ENCODE data around the gene PAX8.
"Not testable (repeated sequence)": the region's sequence is repeated elsewhere in the genome, so short reads cannot be mapped to it uniquely, and the experiment has no call there.

Gene PAX8

DNA sequence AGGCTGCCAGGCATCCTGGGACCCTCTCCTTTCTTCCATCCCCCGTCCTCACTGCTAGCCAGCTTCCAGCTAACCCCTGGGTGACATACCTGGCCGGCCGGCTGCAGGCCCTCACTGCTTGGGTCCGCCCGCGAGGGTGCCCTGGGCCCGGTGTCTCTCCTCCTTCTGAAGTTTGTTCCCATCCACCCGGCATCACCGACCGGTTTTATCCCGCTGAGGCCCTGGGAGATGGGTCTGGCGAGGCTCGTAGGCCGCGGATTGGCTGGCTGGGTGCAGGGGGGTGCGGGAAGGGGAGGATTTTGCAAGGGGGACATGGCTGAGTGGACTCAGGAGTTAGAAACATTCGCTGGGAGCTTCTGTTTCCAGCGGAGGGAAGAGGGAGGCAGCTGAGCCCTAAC, at the start of gene PAX8:
Gene PAX8, minus strand, starts transcription at position 180 of the 398 bp plus-strand sequence. CDS start 527 bp downstream, outside the sequence.
- DNase-seq: no peak

DNA sequence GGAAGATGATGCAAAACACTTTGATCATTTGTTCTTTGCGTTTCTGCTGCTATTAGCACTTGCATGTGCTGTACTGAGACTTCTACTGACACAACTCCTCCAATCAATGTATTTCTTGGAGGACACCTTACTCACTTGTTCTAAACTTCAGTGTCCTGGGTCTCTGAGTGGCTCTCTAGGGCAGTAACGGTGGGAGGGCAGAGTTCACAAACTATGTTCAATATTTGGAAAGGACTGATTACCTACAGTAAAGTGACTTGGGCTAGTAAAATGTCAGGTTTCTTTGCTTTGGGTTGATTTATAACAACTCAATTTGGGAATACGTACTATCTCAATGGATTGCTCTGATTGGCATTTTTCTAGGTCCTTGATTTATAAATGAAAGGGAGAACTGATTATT, 49.3 kb upstream of the PAX8 start:
- no peak for DNase-seq

DNA sequence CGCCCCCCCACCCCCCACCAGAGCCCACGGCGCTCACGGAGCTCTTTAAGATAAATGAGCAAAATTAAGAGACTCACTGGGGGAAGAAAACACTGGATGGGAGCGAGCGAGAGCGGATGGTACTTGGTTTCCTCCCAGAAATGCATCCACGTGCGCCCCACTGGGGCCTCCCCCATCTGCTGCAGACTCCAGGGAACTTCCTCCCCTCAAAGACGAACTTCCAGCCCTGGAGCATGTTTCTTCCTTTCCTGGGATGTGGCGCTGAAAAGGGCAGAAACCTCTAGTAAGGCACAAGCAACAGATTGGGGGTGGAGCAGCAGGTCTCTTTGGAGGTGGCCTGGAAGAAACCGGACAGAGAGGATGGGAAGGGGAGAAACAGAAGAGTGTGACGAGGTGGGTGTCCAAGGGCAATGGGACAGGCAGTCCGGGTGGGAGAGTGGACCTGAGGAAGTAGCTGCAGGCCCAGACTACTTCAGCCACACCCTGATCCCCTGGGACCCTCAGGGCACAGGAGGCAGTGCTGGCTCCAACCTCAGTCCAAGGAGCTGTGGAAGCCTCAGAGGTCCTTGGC, 46.5 kb upstream of the PAX8 start:
- DNase-seq: not testable (repeated sequence)

DNA sequence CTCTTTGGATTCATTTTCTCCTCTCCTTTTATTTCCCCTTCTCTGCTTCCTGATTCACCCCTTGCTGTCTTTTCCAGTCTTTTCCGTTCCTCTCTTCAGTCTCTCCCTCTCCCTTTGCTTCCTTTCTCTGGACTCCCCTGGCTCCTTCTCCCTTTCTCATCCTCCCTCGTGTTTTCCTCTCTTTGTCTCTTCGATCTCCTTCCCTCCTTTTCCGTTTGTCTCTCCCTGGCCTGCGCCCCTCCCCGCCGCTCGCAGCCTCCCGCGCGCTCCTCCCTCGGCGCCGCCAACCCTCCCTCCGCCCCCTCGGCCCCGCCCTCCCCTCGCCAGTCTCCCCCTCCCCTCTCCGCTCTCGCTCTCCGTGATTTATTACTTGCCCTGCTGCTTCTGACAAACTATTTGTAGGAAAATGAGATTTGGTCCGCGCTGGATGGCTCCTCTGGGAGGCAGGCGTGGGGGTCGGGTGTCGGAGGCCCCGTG, 46.0 kb upstream of the PAX8 start:
- no peak for DNase-seq

DNA sequence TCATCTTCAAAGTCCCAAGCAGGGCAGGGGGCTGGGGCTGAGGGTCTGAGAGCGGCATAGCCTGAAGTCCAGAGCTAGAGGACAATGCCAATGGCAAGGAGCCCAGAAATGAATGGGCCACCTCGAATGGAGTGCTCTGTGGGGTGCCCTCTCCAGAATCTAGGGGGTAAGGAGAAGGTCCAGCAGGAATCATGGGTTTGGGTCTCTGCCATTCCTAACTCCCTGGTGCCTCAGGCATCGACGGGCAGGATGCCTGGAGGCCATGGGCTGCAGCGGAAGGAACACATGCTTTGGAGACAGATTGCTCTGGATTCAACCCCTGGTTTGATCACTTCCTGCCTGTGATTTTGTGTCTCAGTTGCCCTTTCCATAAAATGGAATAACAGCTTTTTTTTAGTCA, 44.4 kb upstream of the PAX8 start:
- not testable (repeated sequence) for DNase-seq

DNA sequence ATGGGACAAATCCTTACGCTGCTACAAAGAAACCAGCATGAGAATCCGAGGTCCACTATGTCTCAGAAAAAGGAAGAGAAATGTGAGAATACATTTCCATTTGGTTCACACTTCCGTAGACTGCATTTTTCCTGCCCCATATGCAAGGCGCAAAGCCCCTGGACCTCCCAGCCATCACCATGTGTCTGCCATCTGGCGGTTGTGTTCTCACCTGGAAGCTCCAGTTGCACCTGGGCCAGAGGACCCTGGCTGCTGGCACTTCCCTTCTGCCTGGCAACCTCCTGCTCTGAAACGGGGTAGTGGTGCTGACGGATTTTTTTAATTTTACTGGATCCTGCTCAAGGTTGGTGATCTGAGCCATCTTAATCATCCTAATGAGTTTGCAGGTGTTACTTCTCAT, 41.4 kb upstream of the PAX8 start:
- DNase-seq: not testable (repeated sequence)

DNA sequence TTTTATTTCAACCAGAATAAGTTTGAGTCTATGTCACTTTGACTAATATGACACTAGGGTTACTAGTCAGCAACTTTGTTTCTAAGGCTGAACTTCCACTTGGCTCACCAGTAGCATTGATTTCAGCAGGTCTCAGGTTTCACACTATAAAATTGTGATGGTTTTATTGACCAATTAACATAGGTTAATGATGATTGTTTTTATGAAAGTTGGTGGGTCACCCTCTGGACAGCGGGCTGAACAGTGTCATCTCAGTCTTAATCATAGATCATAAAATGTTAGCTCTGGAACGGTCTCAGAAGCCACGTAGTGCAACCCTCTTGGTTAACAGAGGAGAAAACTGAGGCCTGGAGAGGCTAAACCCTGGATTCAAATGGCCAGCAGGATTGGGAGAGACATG, 40.2 kb upstream of the PAX8 start:
- not testable (repeated sequence) for DNase-seq

DNA sequence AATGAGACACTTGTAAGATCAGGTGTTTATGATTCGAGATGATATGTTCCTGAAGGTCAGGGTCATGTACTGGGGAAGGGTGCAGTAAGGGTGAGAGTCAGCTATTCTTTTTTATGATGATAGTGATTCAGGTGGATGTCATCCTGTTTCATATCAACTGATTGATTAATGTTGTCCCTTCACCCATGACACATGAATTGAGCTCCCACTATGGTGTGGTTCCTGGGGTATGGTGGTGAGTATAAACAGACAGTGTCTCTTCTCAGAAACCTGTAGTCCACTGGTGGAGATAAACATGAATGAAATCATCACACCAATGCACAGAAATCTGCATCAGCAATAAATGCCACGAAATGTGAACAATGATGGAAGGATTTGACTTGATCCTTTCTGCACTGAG, 37.4 kb upstream of the PAX8 start:
- DNase-seq: no peak

DNA sequence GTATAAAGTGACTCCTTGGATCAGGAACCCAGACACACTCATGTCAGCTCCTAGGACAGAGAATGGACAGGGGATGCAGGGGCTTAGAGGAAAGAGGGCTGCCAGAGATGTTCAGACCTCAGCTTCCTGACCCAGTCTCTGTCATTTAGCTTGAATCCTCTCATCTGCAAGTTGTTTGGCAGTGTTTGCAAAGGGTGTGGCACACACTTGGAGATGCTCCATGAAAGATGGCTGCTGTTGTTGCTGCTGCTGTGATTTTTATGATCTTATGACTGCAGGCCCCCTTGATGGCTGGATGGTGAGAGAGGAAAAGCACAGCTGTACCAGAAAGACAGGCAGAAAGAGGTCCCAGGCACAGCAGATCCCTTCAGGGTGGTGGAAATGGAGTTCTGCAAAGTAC, 35.9 kb upstream of the PAX8 start:
- DNase-seq: not testable (repeated sequence)

DNA sequence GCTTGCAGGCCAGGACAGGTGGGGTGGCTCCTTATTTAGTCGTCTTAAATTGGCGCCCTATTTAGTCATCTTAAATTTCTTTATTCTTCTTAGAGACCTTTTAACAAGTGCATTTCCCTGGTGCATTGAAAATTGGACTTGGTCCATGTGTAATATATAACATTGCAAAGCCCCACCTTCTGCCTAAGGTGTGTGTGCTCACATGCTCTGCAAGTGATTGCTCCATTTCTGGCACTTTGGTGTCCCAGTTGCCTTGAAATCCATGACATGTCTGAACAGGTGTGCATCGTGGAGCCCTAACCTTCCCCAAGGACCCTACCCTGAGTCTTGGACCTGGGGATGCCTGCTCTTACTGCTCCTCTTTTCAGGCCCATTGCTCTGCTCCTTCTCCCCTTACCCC, 35.5 kb upstream of the PAX8 start:
- DNase-seq: not testable (repeated sequence)

DNA sequence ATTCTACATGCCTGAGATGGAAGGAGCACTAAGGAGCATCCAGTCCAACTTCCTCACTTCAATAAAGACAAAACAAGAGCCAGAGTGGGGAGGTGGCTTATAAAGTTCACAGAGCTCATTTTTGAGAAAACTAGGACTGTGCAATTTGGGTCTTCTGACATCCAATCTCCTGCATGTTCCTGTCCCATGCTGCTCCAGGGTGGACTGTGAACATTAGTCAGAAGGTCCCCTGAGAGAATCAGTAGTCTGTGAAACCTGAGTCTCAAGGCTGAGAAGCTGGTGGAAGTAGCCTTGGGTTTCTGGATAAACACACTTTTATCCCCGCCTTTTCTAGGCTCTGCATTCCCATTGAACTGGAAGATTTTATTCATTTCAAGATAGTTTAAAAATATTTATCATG, 33.1 kb upstream of the PAX8 start:
- not testable (repeated sequence) for DNase-seq

DNA sequence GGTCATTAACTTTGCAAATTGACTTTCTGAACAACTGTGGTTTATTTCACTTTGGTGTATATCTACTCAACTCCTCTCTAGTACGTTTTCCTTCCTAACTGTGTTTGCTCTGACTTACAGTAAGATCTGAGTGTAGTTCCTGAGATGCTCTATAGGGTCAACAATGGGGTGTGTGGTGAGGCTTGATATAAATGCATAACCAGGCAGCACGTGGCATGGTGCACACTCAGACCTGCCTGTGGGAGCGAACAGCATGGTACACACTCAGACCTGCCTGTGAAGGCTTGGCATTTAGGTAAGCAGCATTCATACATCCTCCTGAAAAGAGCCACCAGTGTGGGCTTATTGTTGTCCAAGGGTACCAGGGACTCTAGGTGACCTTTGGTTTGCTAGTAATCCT, 32.5 kb upstream of the PAX8 start:
- not testable (repeated sequence) for DNase-seq

DNA sequence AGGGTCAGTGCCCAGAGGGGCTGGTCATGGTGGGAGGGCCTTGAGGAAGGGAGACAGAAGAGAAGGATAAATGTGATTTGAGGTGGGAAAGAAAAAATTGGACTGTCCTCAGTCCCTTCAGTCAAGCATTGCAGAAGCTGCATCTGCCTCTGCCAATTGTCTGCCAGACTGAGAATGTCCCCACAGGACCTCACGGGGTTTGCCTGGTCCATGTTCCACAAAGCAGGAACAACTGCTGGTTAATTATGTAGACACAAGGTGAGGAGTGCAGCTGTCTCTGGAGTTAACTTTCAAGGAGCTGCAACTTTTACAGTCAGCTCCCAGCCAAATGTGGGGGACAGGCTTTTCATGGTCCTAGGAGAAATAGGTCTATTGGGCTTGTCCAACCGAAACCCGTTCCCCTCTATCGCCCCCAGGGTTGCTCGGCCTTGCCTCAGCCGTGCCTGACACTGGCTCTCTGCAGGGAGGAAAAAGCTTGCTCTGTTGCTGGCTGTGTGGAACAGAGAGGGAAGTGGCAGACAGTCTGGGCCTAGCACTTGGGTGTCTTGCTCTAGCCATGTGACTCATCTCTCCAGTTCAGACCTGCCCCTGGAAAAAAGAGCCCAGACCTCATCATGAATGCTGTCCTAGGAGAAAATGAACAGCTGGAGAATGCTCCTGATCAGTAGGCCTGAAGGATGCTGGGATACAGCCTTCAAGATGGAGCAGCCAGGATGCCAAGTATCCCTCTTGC, 31.1 kb upstream of the PAX8 start:
- no peak for DNase-seq

DNA sequence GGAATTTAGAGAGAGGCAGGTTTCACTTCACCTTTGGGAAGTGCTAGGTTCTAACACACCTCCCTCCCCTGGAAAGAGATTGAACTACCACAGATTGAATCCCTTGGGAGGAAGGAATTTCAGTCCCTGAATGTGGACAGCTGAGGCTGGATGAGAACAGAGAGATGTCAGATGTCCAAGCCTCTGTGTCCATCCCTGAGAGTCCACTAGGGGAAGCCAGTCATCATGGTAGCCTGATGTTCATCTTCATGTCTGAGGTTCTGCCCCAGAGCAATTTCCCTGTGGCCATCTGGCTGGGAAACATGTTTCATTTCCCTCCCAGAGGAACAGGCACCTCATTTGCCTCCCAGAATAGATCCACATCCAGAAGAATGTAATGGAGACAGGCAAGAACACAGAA, 30.1 kb upstream of the PAX8 start:
- not testable (repeated sequence) for DNase-seq

DNA sequence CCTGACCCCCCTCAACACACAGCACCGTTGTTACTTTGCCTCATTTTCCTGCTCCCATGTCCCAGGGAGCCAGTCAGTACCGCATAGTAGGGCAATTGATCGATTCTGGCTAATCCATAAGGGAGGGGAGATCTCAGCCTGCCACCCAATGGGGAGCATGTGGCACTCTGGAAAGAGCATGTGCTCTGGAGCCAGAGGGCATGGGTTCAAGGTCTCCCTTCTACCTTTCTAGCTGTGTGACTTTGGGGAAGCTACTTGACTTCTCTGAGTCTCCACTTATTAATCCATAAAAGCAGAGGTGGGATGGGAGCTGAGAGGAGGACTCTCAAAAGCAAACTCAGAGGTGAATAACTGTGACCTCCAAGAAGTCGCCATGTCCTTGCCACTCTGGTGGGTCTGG, 27.5 kb upstream of the PAX8 start:
- not testable (repeated sequence) for DNase-seq

DNA sequence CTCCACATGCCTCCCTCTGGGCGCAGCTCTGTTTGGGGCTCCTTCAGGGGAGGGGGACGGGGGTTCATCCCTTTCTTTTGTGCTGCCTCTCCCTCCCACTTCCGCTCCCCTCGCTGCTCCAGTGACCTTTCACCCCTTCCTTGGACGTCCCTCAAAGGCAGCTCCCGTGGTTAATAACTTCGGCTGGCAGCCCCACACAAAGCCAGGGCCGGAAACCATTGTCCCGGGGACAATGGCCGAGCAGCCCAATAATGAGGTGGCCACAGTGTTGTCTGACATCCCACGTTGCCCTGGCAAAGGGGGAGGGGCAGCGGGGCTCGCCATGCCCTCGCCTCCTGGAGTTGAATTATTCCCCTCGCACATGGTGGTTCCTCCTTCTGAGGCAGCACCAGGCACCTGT, 27.0 kb upstream of the PAX8 start:
- not testable (repeated sequence) for DNase-seq

DNA sequence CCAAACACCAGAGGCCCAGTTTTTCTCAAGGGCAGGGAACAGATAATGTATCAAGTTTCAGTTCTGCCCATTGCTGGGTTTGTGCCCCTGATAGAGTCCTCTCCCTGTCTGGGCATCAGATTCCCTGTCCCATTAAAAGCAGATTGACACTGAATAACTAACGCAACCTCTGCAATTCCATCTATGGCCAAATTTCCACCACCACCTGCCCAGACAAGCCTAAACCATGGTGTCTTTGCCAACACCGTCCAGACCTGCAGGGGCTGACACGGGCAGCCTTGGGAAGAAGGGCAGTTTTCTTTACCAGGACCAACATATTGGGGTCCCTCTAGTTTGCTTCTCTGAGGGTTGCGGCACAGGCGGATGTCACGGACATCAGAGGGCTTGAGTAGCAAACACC, 26.4 kb upstream of the PAX8 start:
- DNase-seq: no peak

DNA sequence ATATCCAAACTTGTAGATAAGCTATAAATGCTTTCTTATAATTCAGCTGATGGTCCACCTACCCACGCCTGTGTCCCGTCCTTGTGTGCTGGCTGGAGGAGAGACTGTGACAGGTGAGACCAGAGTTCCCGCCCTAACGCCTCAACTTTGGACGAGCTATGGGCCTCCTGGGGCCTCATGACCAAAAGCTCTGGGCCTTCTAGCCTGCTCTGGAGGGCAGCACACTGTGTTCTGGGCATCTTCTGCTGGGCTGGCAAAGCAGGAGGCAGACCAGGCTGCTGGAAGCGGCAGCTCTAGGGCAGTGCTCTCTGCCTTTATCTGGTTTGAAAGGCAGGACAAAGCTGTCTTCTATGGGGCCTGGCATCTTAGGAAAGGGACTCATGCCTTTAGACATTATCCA, 26.0 kb upstream of the PAX8 start:
- DNase-seq: no peak

DNA sequence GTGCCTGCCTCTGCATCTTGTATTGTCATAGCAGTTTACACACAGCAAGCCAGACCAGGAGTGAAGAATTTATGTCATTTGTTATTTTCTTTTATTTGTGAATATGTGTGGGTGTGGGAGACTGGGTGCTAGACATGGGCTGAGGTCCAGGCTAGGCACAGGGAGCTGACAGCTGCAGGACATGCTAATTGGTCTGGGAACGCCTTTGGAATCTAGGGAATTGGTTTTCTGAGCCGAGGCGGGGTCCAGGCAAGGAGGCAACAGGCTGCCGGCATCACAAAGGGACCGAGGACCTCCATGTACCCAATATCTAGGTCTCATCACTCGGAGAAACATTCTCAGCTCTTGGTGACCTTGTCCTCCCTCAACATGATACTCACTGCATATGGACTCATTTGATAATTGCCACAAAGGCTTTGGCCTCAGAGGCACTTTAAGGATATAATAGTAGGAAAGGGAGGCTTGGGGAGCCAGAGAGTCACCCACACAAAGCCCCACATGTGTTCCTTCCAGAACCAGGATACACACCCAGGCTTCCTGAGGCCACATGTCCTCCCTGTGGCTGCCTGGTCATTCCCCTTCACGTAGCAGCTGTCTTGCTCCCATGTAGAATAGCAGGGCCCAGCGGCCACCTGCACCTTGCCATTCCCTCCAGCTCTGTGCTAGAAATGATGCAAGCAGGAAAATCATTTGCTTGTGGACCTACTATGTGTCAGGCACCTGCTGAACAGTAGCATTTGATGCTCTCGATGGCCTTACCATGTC, 23.7 kb upstream of the PAX8 start:
- DNase-seq: not testable (repeated sequence)

DNA sequence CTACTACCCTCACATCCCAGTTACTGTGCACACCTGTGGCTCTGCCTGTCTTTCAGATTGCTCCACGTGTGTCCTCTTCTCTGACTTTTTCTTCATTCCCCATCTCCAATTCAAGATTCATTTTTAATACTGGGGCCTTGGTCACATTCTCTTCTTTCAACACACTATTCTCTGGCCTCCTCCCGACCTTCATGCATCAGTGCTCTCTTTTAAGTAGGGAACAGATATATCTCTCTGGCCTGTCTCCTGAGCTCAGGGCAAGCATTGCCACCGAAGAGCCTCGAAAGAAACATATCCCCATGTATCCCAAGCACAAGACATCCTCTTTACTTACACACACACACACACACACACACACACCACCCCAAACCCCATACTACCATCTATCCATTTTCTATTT, 21.6 kb upstream of the PAX8 start:
- DNase-seq: no peak

DNA sequence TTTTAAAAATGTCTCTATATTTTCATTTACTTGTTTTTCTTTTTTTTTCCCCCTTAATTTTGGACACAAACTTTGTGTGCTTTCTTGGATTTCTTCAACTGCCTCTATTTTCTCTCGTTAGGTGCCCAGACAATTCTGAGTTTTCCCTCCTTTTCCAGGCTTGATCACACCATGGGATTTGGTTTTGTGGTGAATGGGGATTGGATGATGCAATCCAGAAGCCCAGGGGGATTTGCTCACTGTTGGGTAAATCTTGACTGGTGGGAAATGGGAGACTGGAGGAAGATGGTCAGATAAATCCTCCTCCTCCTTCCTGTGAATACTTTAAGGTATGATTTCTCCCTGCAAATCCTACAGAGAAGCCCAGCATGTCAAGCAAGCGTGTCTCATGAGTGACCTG, 19.5 kb upstream of the PAX8 start:
- DNase-seq: no peak

DNA sequence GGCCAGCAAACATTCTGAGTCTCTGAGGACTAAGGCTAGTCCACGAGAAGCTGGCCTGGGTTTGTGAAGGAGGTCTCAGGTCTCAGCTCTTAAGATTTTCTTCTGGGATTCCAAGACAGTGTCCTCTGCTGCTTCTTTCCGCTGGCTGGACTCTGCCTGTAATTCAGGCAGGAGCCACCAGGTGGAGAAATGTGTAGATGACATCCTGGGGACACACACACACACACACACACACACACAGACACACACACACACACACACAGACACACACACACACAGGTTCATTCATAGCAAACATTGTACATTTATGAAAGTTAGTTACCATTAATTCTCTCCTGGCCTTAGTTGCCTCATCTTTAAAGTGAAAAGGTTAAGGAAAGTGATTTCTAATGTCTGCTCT, 18.9 kb upstream of the PAX8 start:
- DNase-seq: peak; percentile 23

DNA sequence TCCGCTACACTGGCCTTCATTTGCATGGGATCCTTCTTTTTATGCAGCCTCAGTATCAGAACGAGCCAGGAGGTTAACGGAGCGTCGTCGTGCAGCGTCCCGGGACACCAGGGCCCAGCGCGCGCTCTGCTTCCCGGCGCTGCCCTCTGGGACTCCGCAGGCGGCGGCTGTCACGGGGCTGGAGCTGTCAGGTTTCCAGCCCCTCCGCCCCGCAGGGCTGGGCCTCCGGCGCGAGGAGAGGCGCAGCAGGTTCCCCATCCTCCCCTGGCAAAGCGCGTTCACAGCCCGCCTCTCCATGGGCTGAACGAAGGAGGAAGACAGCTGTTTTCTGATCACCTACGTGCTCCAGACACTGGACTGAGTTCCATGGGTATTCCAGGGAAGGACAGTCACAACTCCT, 12.5 kb upstream of the PAX8 start:
- no peak for DNase-seq

DNA sequence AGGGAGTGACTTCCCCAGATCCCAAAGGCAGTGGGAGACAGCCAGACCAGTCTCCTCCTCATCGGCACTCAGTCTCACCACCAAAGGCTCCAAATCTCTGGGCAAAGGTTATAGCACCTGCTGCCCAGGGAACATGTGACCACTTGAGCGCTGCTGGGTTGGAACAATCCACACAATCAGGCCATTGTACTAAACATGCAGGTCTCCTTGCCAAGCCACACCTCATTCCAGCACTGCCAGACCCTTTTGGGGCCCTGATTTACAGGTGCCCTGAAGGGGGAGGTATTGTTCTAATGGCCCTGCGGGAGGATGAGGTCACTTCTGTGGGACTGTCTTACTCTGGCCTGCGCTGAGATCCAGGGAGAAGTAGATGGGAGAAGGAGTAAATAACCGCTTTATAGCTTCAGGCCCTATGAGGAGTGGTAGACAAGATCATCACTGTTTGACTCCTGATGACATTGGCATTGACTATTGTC, 10.0 kb upstream of the PAX8 start:
- DNase-seq: not testable (repeated sequence)
